ENCODE results near the gene SOCS7. TPM values are rescaled to one million over a fixed set of nuclear protein-coding genes. Genes with fewer than 3 reads are reported as not detected.
"Not testable (repeated sequence)": the region's sequence is repeated elsewhere in the genome, so short reads cannot be mapped to it uniquely, and the experiment has no call there.

SOCS7 gene
- total RNA-seq, 1 donor from 2014 or later = 17.8 TPM

- intact Hi-C loops (cut with DNase I) = loop anchor here (2.0 to 10.0 kb wide), 5 partner anchors 15 to 235 kb away; no protein-coding TSS in a partner anchor
- no peak for DNase-seq (ENCODE audit: low spot score)
Measured at GRCh38 chr17:38429476-38430100, 77.9 kb downstream of the SOCS7 start.

DNA sequence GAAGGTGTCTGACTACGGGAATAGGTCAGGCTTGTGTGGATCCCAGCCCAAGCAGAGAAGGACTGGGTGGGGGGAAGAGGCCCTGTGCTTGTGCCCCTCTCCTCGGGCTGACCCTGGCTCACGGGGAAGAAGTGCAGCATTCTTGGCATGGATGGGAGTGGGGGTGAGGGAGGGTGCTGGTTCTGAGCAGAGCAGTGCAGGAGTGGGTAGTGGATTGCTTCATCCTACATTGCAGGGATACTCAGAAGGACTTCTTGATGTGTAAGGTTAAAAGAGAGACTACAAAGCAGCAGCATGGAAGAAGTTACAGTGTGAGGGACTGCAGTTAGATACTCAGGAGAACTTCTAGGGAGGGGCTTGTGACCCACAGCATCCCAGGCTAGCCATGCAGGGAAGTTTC, 78.7 kb downstream of the SOCS7 start:
- DNase-seq (ENCODE audit: low spot score) = no peak
- intact Hi-C loops (cut with DNase I) = no loop called here

DNA sequence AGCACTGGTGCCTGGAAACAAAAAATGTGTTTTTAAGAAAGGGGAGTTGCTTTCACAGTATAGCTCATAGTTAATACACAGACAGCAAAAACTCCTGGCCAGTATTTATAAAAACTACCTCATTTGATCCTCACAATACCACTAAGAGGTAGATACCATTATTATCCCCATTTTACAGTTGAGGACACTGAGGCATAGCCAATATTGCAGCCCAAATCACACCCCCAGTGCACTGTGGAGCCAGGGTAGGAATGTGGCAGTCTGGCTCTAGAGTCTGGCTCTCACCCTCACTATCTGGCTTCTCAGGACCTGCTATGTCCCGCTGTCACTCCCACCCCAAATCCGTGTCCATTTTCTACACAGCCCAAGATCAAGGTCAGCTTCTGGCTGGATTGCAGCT, 79.2 kb downstream of the SOCS7 start:
- intact Hi-C loops (cut with DNase I) = no loop called here
- DNase-seq (ENCODE audit: low spot score) = no peak

DNA sequence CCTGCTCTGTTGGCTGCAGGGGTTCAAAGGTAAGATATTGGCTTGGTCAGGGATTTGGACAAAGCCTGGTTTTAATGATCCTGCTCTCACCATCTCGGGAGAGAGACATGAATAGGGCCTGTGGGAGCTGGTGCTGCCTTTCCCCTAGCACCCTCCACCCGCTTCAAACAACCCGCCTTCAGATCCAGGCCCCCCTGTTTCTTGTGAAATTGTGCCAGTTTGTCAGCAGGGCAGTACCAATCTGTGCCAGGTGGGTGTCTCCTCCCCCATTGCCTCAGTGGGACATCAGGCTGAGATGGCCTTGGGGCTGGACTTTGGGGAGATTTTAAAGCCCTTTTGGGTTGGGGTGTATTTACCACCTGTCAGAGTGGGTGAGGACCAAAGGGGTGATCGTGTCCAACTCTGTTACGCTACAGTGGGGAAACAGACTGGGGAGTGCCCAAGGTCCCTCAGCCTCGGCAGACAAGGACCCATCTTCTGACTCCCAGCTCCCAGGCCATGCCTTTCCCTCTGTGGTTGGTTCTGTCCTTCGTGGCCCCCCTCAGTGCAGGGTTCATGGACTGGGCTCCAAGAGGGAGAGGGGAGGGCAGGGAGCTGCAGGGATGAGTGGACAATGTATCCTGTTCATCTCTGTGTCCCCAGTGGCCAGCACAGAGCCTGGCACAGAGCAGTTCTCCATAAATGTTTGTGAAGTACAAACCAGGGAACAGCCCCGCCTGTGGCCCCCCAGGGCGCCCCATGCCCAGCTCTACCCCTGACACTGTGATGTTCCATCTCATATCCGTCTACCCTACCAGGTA, 79.9 kb downstream of the SOCS7 start:
- intact Hi-C loops (cut with DNase I) = no loop called here
- no peak for DNase-seq (ENCODE audit: low spot score)

- no peak for DNase-seq (ENCODE audit: low spot score)
- intact Hi-C loops (cut with DNase I) = no loop called here
Measured at GRCh38 chr17:38434178-38434665, 82.6 kb downstream of the SOCS7 start.

- no peak for DNase-seq (ENCODE audit: low spot score)
- intact Hi-C loops (cut with DNase I) = no loop called here
Measured at GRCh38 chr17:38435795-38436194, 84.2 kb downstream of the SOCS7 start.

DNA sequence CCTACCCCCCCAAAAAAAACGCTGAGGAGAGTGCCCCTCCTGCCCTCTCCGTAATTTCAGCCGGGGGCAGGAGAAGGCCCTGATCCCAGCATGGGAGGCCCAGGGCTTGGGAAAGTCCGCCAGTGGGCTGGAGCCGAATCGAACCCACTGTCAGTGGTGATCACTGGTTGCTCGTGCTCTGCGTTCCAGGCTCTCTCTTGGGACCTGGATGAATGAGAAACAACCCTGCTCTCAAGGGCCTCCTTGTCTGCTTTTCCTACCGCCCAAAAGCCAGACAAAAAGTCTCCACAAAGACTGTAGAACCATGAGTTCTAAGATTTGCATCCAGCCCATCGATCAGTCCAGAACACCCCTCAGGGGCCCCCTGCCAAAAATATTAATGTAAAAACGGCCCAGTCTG, 84.7 kb downstream of the SOCS7 start:
- intact Hi-C loops (cut with DNase I) = no loop called here

DNA sequence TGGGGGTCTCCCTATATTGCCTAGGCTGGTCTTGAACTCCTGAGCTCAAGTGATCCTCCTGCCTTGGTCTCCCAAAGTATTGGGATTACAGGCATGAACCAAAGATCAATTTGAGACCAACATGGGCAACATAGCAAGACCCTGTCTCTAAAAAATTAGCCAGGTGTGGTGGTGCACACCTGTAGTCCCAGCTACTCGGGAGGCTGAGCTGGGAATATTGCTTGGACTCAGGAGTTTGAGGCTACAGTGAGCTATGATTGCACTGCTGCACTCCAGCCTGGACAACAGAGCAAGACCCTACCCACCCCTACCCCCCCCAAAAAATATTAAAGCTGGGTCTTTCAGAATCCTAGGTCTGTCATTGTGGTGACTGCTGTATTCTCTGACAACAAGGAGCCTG, 85.7 kb downstream of the SOCS7 start:
- intact Hi-C loops (cut with DNase I); DNase-seq (ENCODE audit: low spot score): not testable (repeated sequence)

More for the DNA sequence above, 84.7 kb downstream of the SOCS7 start:
- DNase-seq (ENCODE audit: low spot score) = no peak

GRCh38 chr17:38439436-38439835, 87.8 kb downstream of the SOCS7 start:
- intact Hi-C loops (cut with DNase I) = no loop called here
- no peak for DNase-seq (ENCODE audit: low spot score)

DNA sequence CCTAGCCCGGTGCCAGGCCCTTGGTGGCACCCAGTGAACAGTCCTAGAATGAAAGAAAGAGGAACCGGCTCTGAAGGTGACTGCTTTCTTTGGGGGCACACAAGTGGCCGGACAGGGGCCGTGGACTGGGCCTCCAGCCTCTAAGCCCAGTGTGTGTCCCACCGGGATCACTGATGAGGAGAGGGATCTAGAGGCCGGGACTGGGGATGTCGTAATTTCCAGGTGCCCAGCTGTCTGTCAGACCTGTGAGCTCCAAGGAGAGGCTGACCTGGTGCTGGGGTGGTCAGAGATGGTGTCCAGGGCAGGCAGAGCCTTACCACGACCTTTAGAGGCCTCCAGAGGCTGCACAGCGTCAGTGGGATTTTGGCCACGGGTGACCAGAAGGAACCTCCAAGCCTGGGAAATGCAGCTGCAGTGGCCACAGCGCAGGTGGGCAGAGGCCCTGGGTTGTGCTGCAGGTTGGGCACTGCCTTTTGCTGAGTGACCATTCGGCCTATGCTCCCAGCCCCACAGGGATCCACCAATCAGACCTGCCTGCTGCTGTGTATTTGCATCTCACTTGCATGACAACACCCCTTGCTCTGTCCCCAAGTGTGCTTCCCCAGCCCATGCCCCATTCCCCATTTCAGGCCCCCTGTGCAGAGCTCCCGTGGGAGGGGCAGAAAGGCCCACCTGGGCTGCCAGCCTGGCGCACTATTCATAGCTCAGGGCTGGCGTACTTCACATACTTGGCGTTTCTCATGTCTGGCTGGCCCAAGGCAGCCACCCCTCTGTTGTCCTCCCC, 89.2 kb downstream of the SOCS7 start:
- no peak for DNase-seq (ENCODE audit: low spot score)
- intact Hi-C loops (cut with DNase I) = no loop called here

GRCh38 chr17:38441429-38442061, 89.9 kb downstream of the SOCS7 start:
- no peak for DNase-seq (ENCODE audit: low spot score)
- intact Hi-C loops (cut with DNase I) = no loop called here

GRCh38 chr17:38442548-38442947, 90.9 kb downstream of the SOCS7 start:
- DNase-seq (ENCODE audit: low spot score) = no peak
- intact Hi-C loops (cut with DNase I) = no loop called here

DNA sequence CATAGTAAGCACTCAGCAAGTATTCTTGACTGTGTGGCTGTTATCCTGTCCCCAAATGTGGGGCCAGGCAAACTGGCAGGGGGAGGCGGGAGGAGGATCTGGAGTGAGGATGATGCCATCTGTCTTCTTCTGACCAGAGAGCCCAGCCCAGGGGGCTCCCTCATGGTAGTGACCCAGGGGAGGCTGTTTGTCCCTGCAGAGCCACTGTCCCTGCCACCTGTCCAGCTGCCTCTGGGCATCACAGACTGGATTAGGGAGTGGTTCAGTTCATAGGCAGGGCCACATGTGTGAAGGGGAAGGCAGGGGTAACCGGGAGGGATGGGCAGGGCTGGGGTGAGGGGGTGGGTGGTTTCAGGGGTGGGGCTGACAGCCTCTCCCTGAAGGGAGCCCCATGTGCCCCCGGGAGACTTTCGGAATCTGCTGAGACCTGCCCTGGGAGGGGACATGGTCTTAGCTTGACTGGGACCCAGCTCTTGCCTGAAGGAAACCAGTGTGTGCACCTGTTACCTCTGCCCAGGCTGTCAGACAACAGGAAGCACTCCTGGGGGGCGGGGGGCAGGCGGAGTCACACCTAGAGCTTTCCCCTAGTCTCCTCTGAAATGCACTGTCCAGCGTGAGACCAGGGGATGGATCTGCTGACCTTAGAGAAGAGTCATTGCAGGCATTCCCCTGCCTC, 91.8 kb downstream of the SOCS7 start:
- DNase-seq (ENCODE audit: low spot score) = no peak

GRCh38 chr17:38444151-38444550, 92.5 kb downstream of the SOCS7 start:
- DNase-seq (ENCODE audit: low spot score) = no peak
- intact Hi-C loops (cut with DNase I) = loop anchor here (1.0 to 2.0 kb wide), 2 partner anchors 15 to 41 kb away; partner anchors contain the start of gene ARHGAP23

More for the DNA sequence above, 91.8 kb downstream of the SOCS7 start:
- intact Hi-C loops (cut with DNase I) = loop anchor here (1.0 to 2.0 kb wide), 2 partner anchors 15 to 42 kb away; partner anchors contain the start of gene ARHGAP23

DNA sequence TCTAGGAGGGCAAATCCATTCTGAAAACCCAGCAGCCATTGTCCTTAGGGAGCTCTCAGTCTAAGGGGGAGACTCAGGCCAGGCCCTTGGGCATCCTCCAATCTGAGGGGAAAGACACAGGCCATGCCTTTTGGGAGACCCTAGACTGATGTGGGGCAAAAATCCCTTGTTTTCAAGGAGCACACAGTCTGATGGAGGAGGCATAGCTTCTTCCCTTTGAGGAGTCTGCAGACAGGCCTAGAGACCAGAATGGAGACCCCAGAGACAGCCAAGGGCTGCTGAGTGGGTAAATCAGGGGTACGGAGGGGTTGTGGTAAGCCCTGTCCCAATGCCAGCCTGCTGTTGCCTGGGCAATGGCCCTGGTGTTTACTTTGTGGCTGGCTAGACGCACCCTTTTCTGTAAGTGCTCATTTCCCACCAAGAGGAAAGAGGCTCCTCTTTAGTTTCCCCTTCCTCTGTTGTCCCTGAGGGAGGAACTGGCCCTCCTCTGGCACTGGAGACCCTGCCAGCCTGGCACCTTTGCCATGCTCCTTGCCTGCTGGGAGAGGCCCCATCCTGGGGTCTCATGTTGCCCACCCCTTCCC, 96.0 kb downstream of the SOCS7 start:
- intact Hi-C loops (cut with DNase I) = no loop called here
- no peak for DNase-seq (ENCODE audit: low spot score)

DNA sequence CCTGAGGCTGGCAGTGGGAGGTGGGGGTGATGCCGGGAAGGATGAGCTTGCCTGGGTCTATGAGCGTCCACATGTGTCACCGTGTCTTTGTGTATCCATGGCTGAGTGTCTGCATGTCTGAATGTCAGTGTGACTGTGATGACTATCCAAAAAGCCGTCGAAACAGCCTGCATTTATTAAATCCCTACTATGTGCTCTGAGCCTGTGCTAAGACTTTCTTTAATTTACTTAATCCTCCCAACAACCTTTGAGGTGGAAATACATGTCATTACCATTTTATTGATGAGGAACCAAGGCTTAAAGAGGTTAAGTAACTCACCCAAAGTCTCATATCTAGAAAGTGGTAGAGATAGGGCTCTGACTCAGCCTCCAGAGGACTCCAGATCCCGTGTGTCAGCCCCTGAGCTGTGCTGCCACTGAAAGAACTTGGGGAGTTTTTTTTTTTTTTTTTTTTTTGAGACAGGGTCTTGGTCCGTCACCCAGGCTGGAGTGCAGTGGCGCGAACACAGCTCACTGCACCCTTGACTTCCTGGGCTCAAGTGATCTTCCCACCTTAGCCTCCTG, 96.6 kb downstream of the SOCS7 start:
- no peak for DNase-seq (ENCODE audit: low spot score)
- intact Hi-C loops (cut with DNase I) = no loop called here

DNA sequence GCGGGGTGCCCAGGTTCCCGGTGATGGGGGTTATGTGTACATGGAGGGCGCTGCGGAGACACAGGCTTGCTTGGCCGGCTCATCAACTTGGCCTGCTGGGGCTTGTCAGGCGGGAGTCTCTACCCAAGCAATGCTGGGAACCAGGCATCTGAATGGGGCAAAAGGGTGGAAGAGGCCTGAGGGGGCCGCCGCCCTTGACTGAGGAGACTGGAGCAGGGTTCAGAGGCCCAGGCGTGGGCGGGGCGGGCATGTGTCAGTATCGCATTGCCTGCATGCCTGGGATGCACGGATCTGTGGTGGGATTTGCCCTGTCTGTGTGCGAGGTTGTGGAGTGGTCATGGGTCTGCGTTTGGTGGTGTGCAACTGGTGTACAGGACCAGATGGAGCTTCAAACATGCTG, 97.7 kb downstream of the SOCS7 start:
- intact Hi-C loops (cut with DNase I) = no loop called here
- no peak for DNase-seq (ENCODE audit: low spot score)

DNA sequence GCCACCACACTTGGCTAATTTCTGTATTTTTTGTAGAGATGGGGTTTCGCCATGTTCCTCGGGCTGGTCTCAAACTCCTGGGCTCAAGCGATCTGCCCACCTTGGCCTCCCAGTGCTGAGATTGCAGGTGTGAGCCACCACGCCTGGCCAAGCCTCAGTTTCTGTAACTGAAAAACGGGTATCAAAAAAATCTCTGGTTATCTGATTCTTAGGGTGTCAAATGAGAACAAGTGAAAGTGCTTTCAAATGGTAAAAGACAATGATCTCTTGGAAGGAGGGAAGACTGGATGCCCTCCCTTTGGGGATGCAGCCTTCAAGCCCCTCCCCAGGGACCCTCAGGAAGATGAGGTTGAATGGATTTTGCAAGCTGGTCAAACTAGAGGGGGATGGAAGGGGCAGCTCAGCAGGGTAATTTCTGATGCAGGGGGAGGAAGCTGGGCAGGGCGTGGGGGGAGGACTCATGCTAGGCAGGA, 98.9 kb downstream of the SOCS7 start:
- intact Hi-C loops (cut with DNase I) = loop anchor here (2.0 to 5.0 kb wide), 2 partner anchors 16 to 297 kb away; partner anchors contain the start of gene PCGF2
- DNase-seq (ENCODE audit: low spot score) = no peak

All from cardiac septum (tissue), 1 donor.